Omental fat pad (tissue), 4 donors: ENCODE results near the gene OOSP4B. TPM values are rescaled to one million over a fixed set of nuclear protein-coding genes. Genes with fewer than 3 reads are reported as not detected.
"Not testable (repeated sequence)": the region's sequence is repeated elsewhere in the genome, so short reads cannot be mapped to it uniquely, and the experiment has no call there.

Experiments
- ATAC-seq: fragments of 150-250 bp; one replicate; pipeline ENCODE4 v1.9.1; 2016; ENCODE audit warnings: mild to moderate bottlenecking, moderate library complexity; ENCODE audit not compliant: low FRiP score
- DNase-seq: peaks from one replicate; pipeline ENCODE4 v3.0.0-alpha.2; 2019; ENCODE audit warnings: low spot score
- total RNA-seq, 4 donors: library from RNA; depleted of rRNA; stranded (reverse); fragments of >200 nt; gene quantifications; one replicate each; pipeline ENCODE4 v1.1.0, GENCODE V29; 2016
- TF ChIP-seq, protein P1 (sequence below), 3 donors: fragments of 450-650 bp; IDR thresholded peaks; one replicate each; pipeline ENCODE4 v1.5.1; 2016 to 2017; ENCODE audit warnings: antibody characterized with exemption in 3 of 3, mild to moderate bottlenecking in 3 of 3, moderate library complexity in 2 of 3

Gene OOSP4B
- total RNA-seq, 4 donors from 2014 or later, result not detected

DNA sequence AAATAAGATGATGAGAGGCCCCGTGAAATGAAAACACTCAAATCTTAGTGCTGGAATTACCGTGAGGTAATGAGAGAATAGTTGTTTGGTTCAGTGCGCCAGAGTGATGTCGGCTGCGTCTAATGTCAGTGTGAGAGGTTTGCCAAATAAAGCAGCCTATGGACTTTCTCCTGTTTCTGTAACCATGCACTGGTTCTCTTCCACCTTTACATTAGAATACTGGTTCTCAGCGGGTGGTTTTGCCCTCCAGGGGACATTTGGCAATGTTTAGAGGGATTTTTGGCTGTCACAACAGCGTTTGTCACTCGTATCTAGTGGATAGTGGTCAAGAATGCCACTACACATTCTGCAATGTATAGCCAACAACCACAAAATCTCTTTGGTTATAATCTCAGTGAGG, 1.1 kb downstream of the OOSP4B start:
- TF ChIP-seq, protein P1, sequence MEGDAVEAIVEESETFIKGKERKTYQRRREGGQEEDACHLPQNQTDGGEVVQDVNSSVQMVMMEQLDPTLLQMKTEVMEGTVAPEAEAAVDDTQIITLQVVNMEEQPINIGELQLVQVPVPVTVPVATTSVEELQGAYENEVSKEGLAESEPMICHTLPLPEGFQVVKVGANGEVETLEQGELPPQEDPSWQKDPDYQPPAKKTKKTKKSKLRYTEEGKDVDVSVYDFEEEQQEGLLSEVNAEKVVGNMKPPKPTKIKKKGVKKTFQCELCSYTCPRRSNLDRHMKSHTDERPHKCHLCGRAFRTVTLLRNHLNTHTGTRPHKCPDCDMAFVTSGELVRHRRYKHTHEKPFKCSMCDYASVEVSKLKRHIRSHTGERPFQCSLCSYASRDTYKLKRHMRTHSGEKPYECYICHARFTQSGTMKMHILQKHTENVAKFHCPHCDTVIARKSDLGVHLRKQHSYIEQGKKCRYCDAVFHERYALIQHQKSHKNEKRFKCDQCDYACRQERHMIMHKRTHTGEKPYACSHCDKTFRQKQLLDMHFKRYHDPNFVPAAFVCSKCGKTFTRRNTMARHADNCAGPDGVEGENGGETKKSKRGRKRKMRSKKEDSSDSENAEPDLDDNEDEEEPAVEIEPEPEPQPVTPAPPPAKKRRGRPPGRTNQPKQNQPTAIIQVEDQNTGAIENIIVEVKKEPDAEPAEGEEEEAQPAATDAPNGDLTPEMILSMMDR (IDR thresholded peaks at IDR 0.05), result no peak
- DNase-seq, result no peak
- no peak for ATAC-seq

DNA sequence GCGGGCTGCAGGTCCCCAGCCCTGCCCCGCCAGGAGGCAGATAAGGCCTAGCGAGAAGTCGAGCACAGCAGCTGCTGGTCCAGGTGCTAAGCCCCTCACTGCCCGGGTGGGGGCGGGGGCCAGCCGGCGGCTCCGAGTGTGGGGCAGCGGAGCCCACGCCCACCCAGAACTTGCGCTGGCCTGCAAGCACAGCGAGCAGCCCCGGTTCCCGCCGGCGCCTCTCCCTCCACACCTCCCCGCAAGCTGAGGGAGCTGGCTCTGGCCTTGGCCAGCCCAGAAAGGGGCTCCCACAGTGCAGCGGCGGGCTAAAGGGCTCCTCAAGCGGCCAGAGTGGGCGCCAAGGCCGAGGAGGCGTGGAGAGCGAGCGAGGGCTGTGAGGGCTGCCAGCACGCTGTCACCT, 3.4 kb downstream of the OOSP4B start:
- DNase-seq, ATAC-seq: not testable (repeated sequence)

DNA sequence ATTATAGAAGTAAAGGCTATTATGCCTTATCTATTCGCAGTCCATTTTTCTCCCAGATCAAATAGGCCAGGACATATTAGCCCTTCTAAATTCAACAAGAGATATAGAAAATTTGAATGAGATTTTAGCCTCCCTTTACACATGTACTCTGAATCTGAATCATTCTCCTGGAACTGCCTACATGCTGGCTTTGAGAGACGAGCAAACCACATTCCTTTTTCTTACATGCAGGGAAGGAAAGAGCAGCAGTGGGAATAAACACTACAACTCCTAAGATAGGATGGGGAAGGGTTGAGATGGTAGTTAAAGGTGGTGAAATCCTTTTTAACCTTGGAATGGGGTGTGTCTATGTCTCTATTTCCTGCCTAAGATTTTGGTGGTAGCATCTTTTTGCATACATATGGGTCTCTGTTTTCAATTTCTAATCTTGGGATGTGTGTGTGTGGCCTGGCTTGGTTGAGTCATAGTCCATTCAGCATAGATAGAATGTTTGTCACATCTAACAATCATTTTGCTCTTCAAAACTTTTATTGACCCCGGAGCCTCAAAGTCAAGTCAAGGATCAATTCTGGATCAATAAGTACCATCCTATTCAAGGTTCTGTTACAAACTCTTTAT, 12.1 kb downstream of the OOSP4B start:
- ATAC-seq, result no peak
- TF ChIP-seq, protein P1 (IDR thresholded peaks at IDR 0.05), result no peak
- DNase-seq, result no peak

DNA sequence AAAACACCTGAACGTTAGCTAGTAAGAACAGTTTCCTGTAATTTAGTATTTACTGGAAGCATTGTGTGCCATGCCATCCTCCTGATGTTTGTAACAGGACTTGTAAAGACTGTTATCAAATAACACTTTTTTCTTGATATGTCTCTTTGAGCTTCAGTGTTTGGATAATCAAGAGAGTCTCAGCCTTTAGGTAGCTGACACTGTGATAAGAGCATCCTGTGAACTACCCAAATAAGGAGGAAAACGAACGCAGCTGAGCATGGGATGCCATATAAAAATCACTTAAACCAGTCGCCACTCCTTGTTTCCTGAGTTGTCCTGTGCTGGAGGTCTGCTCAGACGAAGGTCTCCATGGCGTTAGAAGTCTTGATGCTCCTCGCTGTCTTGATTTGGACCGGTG, 23.1 kb downstream of the OOSP4B start, which contains the start of gene OOSP2:
Gene OOSP2, plus strand, starts transcription at position 301 of the 400 bp plus-strand sequence. Its CDS starts 51 bp downstream, at position 352.
- TF ChIP-seq, protein P1 (IDR thresholded peaks at IDR 0.05), result no peak
- DNase-seq, result no peak
- ATAC-seq, result no peak

DNA sequence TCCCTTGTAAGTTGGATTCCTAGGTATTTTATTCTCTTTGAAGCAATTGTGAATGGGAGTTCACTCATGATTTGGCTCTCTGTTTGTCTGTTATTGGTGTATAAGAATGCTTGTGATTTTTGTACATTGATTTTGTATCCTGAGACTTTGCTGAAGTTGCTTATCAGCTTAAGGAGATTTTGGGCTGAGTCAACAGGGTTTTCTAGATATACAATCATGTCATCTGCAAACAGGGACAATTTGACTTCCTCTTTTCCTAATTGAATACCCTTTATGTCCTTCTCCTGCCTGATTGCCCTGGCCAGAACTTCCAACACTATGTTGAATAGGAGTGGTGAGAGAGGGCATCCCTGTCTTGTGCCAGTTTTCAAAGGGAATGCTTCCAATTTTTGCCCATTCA, 33.4 kb downstream of the OOSP4B start:
- not testable (repeated sequence) for DNase-seq, ATAC-seq

DNA sequence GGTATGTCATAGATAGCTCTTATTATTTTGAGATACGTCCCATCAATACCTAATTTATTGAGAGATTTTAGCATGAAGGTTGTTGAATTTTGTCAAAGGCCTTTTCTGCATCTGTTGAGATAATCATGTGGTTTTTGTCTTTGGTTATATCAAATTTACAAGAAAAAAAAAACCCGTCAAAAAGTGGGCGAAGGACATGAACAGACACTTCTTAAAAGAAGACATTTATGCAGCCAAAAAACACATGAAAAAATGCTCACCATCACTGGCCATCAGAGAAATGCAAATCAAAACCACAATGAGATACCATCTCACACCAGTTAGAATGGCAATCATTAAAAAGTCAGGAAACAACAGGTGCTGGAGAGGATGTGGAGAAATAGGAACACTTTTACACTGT, 33.9 kb downstream of the OOSP4B start:
- not testable (repeated sequence) for ATAC-seq, DNase-seq

DNA sequence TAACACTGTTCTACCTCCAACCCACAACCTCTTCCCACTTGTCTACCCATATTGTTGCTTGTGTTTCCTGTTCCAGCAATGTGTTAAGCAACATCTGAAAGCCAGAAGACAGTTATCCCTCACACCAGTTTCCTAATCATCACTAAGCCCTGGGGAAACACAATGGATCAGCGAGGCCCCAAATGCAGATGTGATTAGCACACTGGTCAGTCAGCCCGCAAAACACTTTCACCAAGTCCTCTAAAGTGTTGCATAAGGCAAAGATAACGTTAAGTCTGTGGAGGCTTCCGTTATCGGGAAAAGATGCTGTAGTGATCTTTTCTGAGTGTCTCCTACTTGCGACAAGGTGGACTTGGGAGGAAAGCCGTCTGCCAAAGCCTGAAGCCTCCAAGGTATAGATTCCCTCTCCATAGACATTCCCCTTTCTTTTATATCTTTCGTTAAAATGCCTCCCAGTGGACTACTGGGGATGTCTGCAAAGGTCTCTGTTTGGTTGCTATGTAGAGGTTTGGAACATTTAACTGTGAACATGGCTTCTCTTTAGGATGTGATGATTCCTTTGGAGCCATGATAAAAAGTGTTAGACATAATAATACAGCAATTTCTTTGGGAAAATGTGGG, 39.5 kb downstream of the OOSP4B start, which contains the start of gene MS4A3:
Gene MS4A3, plus strand, starts transcription at position 317 of the 621 bp plus-strand sequence. CDS start 4,496 bp downstream, outside the sequence.
- ATAC-seq (no peak), DNase-seq (no peak)
- TF ChIP-seq, protein P1 (IDR thresholded peaks at IDR 0.05), result no peak

DNA sequence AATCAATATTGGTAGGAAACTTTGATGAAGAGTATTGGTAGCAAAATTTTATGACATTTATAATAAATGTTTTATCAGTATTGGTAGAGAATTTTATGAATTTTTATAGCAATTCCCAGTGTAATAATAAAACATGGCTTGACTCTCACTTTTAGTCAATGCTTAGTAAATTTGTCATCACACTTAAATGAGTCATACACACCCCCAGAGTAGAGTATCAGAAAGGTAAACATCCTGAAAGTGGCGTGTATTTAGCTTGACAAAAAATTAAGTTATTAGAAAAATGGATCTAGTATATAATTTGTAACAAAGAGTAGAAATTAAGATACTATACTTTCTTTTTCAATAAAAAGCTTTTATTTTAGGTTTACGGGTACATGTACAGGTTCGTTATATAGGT, 42.1 kb downstream of the OOSP4B start:
- ATAC-seq (no peak), DNase-seq (no peak)
- TF ChIP-seq, protein P1 (IDR thresholded peaks at IDR 0.05), result no peak
